NCI-H128 (cell line): ENCODE data around the gene PCDHA6.
A peak's percentile ranks its signal among the peaks of the same experiment; 100 is the strongest.
"Not testable (repeated sequence)": the region's sequence is repeated elsewhere in the genome, so short reads cannot be mapped to it uniquely, and the experiment has no call there.

Source experiments
- DNase-seq: peaks from one replicate; lab custom pipeline; 2025; ENCODE audit not compliant: unreplicated experiment; lab: John Stamatoyannopoulos, UW

Gene PCDHA6, protein sequence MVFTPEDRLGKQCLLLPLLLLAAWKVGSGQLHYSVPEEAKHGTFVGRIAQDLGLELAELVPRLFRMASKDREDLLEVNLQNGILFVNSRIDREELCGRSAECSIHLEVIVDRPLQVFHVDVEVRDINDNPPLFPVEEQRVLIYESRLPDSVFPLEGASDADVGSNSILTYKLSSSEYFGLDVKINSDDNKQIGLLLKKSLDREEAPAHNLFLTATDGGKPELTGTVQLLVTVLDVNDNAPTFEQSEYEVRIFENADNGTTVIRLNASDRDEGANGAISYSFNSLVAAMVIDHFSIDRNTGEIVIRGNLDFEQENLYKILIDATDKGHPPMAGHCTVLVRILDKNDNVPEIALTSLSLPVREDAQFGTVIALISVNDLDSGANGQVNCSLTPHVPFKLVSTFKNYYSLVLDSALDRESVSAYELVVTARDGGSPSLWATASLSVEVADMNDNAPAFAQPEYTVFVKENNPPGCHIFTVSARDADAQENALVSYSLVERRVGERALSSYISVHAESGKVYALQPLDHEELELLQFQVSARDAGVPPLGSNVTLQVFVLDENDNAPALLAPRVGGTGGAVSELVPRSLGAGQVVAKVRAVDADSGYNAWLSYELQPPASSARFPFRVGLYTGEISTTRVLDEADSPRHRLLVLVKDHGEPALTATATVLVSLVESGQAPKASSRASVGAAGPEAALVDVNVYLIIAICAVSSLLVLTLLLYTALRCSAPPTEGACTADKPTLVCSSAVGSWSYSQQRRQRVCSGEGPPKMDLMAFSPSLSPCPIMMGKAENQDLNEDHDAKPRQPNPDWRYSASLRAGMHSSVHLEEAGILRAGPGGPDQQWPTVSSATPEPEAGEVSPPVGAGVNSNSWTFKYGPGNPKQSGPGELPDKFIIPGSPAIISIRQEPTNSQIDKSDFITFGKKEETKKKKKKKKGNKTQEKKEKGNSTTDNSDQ

DNA sequence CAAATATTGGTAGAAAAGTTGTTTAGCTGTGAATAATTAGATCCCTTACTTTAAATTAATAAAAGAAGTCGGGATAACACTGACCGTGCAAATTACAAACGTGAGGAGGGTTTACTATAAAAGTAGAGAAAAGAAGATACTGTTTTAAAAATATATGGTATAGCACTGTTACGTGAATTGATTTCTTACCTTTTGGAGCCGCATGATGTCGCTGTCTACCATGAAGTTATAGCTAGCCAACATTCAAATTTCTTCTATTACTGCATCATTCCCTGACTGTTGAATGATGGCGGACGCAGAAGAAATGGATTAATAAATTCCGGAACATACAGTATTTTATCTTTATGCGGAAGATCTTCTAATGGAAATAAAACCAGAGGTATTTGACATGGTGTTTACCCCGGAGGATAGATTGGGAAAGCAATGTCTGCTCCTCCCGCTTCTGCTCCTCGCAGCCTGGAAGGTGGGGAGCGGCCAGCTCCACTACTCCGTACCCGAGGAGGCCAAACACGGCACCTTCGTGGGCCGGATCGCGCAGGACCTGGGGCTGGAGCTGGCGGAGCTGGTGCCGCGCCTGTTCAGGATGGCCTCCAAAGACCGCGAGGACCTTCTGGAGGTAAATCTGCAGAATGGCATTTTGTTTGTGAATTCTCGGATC is at the start of gene PCDHA6:
Gene PCDHA6, plus strand, starts transcription at position 257 of the 658 bp plus-strand sequence. Its CDS starts 132 bp downstream, at position 389.
- no peak for DNase-seq

DNA sequence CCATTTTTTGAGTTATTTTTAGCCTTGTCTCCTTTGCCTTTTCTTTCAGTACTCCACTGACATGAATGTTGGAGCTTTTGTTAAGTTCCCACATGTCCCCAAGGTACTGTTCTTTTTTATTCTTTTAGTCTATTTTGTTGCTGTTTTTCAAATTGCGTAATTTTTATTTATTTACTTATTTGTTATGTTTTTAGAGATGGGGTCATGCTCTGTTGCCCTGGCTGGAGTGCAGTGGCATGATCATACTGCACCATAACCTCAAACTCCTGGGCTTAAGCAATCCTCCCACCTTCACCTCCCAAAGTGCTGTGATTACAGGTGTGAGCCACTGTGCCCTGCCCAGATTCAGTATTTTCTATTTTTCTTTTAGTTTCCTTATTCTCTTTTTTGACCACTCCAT is 47.2 kb upstream of the PCDHA6 start:
- DNase-seq: no peak

DNA sequence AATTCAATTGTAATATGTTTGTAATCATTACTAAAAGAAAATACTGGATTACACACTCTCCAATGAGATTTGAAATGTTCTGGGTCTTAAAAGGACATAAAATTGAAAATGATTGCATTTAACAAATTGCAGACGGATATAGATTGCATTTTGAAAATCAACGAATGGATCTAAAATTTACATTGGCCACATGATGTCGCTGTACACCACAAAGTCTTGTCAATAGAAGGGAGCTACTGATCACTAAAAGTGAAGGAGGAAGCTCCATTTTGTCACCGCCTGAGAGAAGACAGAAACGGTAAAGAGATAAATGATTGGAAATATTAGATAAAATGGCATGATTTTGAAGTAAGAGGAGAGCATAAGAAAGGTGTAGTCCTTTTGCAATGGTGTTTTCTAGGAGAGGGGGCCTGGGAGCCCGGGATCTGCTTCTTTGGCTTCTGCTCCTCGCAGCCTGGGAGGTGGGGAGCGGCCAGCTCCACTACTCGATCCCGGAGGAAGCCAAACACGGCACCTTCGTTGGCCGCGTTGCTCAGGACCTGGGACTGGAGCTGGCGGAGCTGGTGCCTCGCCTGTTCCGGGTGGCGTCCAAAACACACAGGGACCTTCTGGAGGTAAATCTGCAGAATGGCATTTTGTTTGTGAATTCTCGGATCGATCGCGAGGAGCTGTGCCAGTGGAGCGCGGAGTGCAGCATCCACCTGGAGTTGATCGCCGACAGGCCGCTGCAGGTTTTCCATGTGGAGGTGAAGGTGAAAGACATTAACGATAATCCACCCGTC is 41.7 kb upstream of the PCDHA6 start, which contains the start of gene PCDHA1:
Gene PCDHA1, plus strand, starts transcription at position 236 of the 782 bp plus-strand sequence.
- peak; percentile 0 for DNase-seq

DNA sequence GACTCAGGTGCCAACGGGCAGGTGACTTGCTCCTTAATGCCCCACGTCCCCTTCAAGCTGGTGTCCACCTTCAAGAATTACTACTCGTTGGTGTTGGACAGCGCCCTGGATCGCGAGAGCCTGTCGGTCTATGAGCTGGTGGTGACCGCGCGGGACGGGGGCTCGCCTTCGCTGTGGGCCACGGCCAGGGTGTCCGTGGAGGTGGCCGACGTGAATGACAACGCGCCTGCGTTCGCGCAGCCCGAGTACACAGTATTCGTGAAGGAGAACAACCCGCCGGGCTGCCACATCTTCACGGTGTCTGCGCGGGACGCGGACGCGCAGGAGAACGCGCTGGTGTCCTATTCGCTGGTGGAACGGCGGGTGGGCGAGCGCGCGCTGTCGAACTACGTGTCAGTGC is 40.3 kb upstream of the PCDHA6 start:
- DNase-seq: not testable (repeated sequence)

DNA sequence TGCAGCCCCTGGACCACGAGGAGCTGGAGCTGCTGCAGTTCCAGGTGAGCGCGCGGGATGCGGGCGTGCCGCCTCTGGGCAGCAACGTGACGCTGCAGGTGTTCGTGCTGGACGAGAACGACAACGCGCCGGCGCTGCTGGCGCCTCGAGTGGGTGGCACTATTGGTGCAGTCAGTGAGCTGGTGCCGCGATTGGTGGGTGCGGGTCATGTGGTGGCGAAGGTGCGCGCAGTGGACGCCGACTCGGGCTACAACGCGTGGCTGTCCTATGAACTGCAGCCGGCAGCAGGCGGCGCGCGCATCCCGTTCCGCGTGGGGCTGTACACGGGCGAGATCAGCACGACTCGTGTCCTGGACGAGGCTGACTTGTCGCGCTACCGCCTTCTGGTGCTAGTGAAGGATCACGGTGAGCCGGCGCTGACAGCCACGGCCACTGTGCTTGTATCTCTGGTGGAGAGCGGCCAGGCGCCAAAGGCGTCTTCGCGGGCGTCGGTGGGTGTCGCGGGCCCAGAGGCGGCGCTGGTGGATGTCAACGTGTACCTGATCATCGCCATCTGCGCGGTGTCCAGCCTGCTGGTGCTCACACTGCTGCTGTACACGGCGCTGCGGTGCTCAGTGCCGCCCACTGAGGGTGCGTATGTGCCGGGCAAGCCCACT is 39.8 kb upstream of the PCDHA6 start:
- DNase-seq: not testable (repeated sequence)

DNA sequence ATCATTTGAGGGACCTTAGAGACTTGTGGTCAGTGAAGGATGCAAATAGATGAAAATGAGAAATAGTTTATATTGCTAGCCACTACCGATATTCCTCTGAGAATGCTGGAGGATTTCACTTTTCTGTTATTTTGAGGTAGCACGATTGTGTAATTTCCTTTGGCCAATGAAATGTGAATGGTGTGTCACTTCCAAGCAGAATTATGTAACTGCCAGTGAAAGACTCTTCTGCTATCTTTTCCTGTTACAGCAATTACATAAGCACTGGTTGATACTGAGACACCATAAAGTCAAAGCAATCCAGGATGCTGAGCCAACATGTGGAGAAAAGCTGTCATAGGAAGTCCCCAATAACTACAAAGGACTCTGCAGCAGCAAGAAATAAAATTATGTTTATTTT is 36.7 kb upstream of the PCDHA6 start:
- DNase-seq: no peak

DNA sequence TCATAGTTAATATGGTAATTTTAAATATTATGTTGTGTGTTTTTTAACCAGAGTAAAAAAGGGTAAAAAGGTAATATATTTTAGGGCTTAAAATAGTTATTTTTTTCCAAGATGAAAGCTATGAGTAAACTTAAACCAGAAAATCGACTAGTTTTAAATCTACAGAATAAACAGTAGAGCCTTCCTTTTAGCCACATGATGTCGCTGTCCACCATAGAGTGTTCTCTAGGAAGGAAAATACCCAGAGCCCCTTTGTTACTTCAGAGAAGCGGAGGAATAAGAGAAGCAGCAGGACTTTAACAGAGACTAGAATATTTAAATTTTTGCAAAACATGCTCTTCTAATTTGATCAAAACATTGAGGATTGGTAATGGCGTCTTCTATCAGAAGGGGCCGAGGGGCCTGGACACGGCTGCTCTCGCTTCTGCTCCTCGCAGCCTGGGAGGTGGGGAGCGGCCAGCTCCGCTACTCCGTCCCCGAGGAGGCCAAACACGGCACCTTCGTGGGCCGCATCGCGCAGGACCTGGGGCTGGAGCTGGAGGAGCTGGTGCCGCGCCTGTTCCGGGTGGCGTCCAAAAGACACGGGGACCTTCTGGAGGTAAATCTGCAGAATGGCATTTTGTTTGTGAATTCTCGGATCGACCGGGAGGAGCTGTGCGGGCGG is 33.0 kb upstream of the PCDHA6 start, which contains the start of gene PCDHA2:
Gene PCDHA2, plus strand, starts transcription at position 258 of the 664 bp plus-strand sequence.
- peak; percentile 59 for DNase-seq

DNA sequence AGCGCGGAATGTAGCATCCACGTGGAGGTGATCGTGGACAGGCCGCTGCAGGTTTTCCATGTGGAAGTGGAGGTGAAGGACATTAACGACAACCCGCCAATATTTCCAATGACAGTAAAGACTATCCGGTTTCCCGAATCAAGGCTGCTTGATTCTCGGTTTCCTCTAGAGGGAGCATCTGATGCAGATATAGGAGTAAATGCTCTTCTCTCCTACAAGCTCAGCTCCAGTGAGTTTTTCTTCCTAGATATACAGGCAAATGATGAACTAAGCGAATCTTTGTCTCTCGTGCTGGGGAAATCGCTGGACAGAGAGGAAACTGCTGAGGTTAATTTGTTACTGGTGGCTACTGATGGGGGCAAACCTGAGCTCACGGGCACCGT is 32.5 kb upstream of the PCDHA6 start:
- peak; percentile 45 for DNase-seq

DNA sequence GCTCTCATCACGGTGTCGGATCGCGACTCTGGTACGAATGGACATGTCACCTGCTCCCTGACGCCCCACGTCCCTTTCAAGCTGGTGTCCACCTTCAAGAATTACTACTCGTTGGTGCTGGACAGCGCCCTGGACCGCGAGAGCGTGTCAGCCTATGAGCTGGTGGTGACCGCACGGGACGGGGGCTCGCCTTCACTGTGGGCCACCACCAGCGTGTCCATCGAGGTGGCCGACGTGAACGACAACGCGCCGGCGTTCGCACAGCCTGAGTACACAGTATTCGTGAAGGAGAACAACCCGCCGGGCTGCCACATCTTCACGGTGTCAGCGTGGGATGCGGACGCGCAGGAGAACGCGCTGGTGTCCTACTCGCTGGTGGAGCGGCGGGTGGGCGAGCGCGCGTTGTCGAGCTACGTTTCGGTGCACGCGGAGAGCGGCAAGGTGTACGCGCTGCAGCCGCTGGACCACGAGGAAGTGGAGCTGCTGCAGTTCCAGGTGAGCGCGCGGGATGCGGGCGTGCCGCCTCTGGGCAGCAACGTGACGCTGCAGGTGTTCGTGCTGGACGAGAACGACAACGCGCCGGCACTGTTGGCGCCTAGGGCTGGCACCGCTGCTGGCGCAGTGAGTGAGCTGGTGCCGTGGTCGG is 31.6 kb upstream of the PCDHA6 start:
- DNase-seq: not testable (repeated sequence)

DNA sequence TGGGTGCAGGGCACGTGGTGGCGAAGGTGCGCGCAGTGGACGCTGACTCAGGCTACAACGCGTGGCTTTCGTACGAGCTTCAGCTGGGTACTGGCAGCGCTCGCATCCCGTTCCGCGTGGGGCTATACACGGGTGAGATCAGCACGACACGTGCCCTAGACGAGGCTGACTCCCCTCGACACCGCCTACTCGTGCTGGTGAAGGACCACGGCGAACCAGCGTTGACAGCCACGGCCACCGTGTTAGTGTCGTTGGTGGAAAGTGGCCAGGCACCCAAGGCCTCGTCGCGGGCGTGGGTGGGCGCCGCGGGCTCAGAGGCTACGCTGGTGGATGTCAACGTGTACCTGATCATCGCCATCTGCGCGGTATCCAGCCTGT is 31.1 kb upstream of the PCDHA6 start:
- no peak for DNase-seq

DNA sequence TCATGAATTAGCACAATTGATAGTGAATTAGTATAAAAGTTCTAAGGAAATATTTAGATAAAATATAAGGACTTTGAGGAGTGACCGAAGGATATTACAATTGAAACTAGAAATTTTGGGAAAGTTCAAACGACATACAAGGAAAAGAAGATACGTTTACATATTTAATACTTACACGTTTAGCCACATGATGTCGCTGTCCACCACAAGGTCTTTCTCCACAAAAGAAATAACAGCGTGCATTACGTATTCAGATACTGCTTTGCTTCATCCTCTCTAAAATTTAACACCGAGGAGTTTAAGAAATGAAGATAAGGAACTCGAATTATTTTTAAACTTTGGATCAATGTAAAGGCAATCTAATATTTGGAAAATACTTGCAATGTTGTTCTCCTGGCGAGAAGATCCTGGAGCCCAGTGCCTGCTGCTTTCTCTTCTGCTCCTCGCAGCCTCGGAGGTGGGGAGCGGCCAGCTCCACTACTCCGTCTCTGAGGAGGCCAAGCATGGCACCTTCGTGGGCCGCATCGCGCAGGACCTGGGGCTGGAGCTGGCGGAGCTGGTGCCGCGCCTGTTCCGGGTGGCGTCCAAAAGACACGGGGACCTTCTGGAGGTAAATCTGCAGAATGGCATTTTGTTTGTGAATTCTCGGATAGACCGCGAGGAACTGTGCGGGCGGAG is 26.8 kb upstream of the PCDHA6 start, which contains the start of gene PCDHA3:
Gene PCDHA3, plus strand, starts transcription at position 242 of the 678 bp plus-strand sequence.
- DNase-seq: no peak

DNA sequence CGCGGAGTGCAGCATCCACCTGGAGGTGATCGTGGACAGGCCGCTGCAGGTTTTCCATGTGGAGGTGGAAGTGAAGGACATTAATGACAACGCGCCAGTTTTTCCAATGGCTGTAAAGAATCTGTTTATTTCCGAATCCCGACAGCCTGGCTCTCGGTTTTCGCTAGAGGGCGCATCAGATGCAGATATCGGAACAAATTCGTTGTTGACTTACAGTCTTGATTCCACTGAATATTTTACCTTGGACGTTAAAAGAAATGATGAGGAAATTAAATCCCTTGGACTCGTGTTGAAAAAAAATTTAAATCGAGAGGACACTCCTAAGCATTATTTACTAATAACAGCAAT is 26.3 kb upstream of the PCDHA6 start:
- no peak for DNase-seq

DNA sequence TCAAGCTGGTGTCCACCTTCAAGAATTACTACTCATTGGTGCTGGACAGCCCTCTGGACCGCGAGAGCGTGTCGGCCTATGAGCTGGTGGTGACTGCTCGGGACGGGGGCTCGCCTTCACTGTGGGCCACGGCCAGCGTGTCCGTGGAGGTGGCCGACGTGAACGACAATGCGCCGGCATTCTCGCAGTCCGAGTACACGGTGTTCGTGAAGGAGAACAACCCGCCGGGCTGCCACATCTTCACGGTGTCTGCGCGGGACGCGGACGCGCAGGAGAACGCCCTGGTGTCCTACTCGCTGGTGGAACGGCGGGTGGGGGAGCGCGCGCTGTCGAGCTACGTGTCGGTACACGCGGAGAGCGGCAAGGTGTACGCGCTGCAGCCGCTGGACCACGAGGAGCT is 25.4 kb upstream of the PCDHA6 start:
- not testable (repeated sequence) for DNase-seq

DNA sequence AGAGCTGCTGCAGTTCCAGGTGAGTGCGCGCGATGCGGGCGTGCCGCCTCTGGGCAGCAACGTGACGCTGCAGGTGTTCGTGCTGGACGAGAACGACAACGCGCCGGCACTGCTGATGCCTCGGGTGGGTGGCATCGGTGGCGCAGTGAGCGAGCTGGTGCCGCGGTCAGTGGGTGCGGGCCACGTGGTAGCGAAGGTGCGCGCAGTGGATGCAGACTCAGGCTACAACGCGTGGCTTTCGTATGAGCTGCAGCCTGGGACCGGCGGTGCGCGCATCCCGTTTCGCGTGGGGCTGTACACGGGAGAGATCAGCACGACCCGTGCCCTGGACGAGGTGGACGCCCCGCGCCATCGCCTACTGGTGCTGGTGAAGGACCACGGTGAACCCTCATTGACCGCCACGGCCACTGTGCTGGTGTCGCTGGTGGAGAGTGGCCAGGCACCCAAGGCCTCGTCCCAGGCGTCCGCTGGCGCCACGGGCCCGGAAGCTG is 24.9 kb upstream of the PCDHA6 start:
- no peak for DNase-seq

DNA sequence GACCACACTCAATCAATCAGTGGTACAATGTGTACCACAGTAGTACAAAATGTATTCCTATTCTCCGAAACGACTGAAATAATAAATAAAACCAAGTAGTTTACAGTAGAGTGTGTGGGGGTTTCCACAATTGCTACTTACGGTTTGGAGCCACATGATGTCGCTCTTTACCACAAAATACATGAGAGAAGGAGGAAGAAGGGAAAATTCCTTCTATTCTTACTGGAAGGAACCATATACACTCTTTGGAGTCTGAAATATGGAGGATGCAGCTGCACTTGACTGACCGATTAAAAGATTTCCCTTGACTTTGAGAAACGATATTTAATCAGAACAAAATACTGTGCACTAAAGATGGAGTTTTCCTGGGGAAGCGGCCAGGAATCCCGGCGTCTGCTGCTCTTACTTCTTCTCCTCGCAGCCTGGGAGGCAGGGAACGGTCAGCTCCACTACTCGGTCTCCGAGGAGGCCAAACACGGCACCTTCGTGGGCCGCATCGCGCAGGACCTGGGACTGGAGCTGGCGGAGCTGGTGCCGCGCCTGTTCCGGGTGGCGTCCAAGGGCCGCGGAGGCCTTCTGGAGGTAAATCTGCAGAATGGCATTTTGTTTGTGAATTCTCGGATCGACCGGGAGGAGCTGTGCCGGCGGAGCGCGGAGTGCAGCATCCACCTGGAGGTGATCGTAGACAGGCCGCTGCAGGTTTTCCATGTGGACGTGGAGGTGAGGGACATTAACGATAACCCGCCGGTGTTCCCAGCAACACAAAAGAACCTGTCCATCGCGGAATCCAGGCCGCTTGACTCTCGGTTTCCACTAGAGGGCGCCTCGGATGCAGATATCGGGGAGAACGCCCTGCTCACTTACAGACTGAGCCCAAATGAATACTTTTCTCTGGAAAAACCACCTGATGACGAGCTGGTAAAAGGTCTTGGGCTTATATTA is 20.7 kb upstream of the PCDHA6 start, which contains the start of gene PCDHA4:
Gene PCDHA4, plus strand, starts transcription at position 235 of the 942 bp plus-strand sequence.
- DNase-seq: no peak

DNA sequence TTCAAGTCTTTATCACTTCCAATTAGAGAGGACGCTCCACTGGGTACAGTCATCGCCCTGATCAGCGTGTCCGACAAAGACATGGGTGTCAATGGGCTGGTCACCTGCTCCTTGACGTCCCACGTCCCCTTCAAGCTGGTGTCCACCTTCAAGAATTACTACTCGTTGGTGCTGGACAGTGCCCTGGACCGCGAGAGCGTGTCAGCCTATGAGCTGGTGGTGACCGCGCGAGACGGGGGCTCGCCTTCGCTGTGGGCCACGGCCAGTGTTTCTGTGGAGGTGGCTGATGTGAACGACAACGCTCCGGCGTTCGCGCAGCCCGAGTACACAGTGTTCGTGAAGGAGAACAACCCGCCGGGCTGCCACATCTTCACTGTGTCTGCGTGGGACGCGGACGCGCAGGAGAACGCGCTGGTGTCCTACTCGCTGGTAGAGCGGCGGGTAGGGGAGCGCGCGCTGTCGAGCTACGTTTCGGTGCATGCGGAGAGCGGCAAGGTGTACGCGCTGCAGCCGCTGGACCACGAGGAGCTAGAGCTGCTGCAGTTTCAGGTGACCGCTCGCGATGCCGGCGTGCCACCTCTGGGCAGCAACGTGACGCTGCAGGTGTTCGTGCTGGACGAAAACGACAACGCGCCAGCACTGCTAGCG is 19.4 kb upstream of the PCDHA6 start:
- DNase-seq: not testable (repeated sequence)
